Dermis microvascular lymphatic vessel endothelial cell (primary cell): Measurements from ENCODE around the gene RFTN1. TPM values are rescaled to one million over a fixed set of nuclear protein-coding genes. Genes with fewer than 3 reads are reported as not detected.

Experiments used
- DNase-seq, 2 donors: peaks; one replicate each; pipeline versions ENCODE4 v3.0.0 to v3.0.0-alpha.2; 2010; ENCODE audit warnings: low read depth in 2 of 2
- total RNA-seq: library from RNA; depleted of rRNA; stranded (reverse); fragments of >200 nt; gene quantifications from 2 replicates; pipeline ENCODE4 v1.2.1, GENCODE V29; 2014

The RFTN1 gene
- total RNA-seq, 1 donor from 2014 or later = 19.3 TPM

GRCh38 chr3:16380421-16380820 is 133.1 kb downstream of the RFTN1 start:
- no peak for DNase-seq

GRCh38 chr3:16379838-16380237 is 133.7 kb downstream of the RFTN1 start:
- DNase-seq = no peak

GRCh38 chr3:16378920-16379319 is 134.6 kb downstream of the RFTN1 start:
- no peak for DNase-seq

GRCh38 chr3:16378415-16378814 is 135.1 kb downstream of the RFTN1 start:
- DNase-seq = no peak

- no peak for DNase-seq
These were observed 135.6 kb downstream of the RFTN1 start for GRCh38 chr3:16377847-16378302.

- no peak for DNase-seq
These were observed 136.3 kb downstream of the RFTN1 start for GRCh38 chr3:16377196-16377595.

- peak in 1 of 2 donors; percentile 34 for DNase-seq
These were observed 137.6 kb downstream of the RFTN1 start for GRCh38 chr3:16375891-16376290.

GRCh38 chr3:16374935-16375245 is 138.6 kb downstream of the RFTN1 start:
- DNase-seq = no peak

- no peak for DNase-seq
These were observed 139.2 kb downstream of the RFTN1 start for GRCh38 chr3:16374047-16374934.

- no peak for DNase-seq
These were observed 140.1 kb downstream of the RFTN1 start for GRCh38 chr3:16373341-16373946.

GRCh38 chr3:16372362-16373292 is 140.9 kb downstream of the RFTN1 start:
- no peak for DNase-seq

- peak in 1 of 2 donors; percentile 19 for DNase-seq
These were observed 142.4 kb downstream of the RFTN1 start for GRCh38 chr3:16370872-16371740.

GRCh38 chr3:16370503-16370871 is 143.0 kb downstream of the RFTN1 start:
- DNase-seq = no peak

- DNase-seq = no peak
These were observed 143.6 kb downstream of the RFTN1 start for GRCh38 chr3:16369885-16370284.

GRCh38 chr3:16369276-16369675 is 144.2 kb downstream of the RFTN1 start:
- no peak for DNase-seq

- no peak for DNase-seq
These were observed 146.9 kb downstream of the RFTN1 start for GRCh38 chr3:16366581-16366980.

- no peak for DNase-seq
These were observed 147.9 kb downstream of the RFTN1 start for GRCh38 chr3:16365491-16366128.

- DNase-seq = no peak
These were observed 148.5 kb downstream of the RFTN1 start for GRCh38 chr3:16364963-16365362.

GRCh38 chr3:16364323-16364722 is 149.2 kb downstream of the RFTN1 start:
- no peak for DNase-seq

GRCh38 chr3:16363636-16364035 is 149.9 kb downstream of the RFTN1 start:
- no peak for DNase-seq

- no peak for DNase-seq
These were observed 150.7 kb downstream of the RFTN1 start for GRCh38 chr3:16362770-16363169.
